GM12892 (cell line): ENCODE results near the gene SMIM41.

Experiments
- POLR2A ChIP-seq: IDR thresholded peaks from 2 replicates; pipeline ENCODE4 v1.6.1; 2011; ENCODE audit warnings: low read depth, low read length, control low read depth
- POLR2AphosphoS5 ChIP-seq: IDR thresholded peaks from 2 replicates; pipeline ENCODE4 v1.6.1; 2011; ENCODE audit warnings: low read depth, low read length, control low read depth

- TF ChIP-seq POLR2A (no peak), POLR2AphosphoS5 (no peak)
These were observed 47.4 kb downstream of the SMIM41 start for GRCh38 chr12:52126605-52127578.
